Activated CD8-positive, alpha-beta T cell treated with anti-CD3 and anti-CD28 coated beads for 36 hours (primary cell): ENCODE measurements around the gene FBXO42. TPM values are rescaled to one million over a fixed set of nuclear protein-coding genes. Genes with fewer than 3 reads are reported as not detected.
"Not testable (repeated sequence)": the region's sequence is repeated elsewhere in the genome, so short reads cannot be mapped to it uniquely, and the experiment has no call there.

Experiments used
- ATAC-seq: fragments of 200-7000 bp; cut with Tn5 transposase; one replicate; pipeline ENCODE4 v1.10.0; 2021; ENCODE audit warnings: mild to moderate bottlenecking, moderate library complexity
- CTCF ChIA-PET: fragments of 350-600 bp; sonication (Branson Sonifier 250); formaldehyde crosslinking; loops from one replicate; lab custom pipeline; 2021; ENCODE audit warnings: antibody characterized with exemption; lab: Charles Lee
- POLR2A ChIA-PET: fragments of 350-600 bp; sonication (Branson Sonifier 250); formaldehyde crosslinking; loops from one replicate; lab custom pipeline; 2021; ENCODE audit warnings: antibody characterized with exemption; lab: Charles Lee
- DNase-seq: peaks from one replicate; pipeline ENCODE4 v3.0.0-alpha.2; 2020
- H3K27ac Mint-ChIP-seq: one replicate; pipeline ENCODE4 v1.8.0; 2021; ENCODE audit warnings: mild to moderate bottlenecking, mixed read lengths
- H3K27me3 Mint-ChIP-seq: one replicate; pipeline ENCODE4 v1.8.0; 2021; ENCODE audit warnings: mixed read lengths
- H3K36me3 Mint-ChIP-seq: one replicate; pipeline ENCODE4 v1.8.0; 2021; ENCODE audit warnings: low read depth, mixed read lengths
- H3K4me1 Mint-ChIP-seq: one replicate; pipeline ENCODE4 v1.8.0; 2021; ENCODE audit warnings: low read depth, mixed read lengths
- H3K4me3 Mint-ChIP-seq: one replicate; pipeline ENCODE4 v1.8.0; 2021; ENCODE audit warnings: mild to moderate bottlenecking, moderate library complexity, mixed read lengths
- H3K9me3 Mint-ChIP-seq: one replicate; pipeline ENCODE4 v1.8.0; 2021; ENCODE audit warnings: mixed read lengths
- intact Hi-C: fragments of 100-400 bp; cut with micrococcal nuclease; formaldehyde crosslinking; loops from one replicate; pipeline ENCODE4 v1.10.0; 2022
- total RNA-seq, 2 experiments: library from RNA; stranded (reverse); gene quantifications; one replicate each; pipeline ENCODE4 v1.2.3, GENCODE V29; 2021
- TF ChIP-seq, protein P1 (sequence below): fragments of 200-600 bp; IDR thresholded peaks from one replicate; pipeline ENCODE4 v1.8.0; 2022; ENCODE audit warnings: antibody characterized with exemption, mild to moderate bottlenecking

Gene FBXO42
- total RNA-seq, 2 experiments from 2014 or later = 19.8 to 21.3 TPM

- H3K27me3 Mint-ChIP-seq = no peaks in the 10 kb centered on the region
- H3K4me3 Mint-ChIP-seq = no peak overlapping the region
- CTCF ChIA-PET = interaction anchor here (1.0 to 2.2 kb wide), 7 partner anchors 9 to 170 kb away, joined by 3 to 14 read pairs (median 4); partner anchors contain the start of gene CPLANE2
- intact Hi-C loops = loop anchor here (10.0 kb wide), 1 partner anchor 116 kb away; the partner anchor contains the start of gene SZRD1
- POLR2A ChIA-PET = interaction anchor here (0.9 to 1.4 kb wide), 3 partner anchors 20 to 59 kb away, joined by 3 to 4 read pairs (median 3); no protein-coding TSS in a partner anchor
- peak; percentile 37 for ATAC-seq
- DNase-seq = no peak
- peak overlapping the region; percentile 62 for H3K27ac Mint-ChIP-seq
- TF ChIP-seq, protein P1, sequence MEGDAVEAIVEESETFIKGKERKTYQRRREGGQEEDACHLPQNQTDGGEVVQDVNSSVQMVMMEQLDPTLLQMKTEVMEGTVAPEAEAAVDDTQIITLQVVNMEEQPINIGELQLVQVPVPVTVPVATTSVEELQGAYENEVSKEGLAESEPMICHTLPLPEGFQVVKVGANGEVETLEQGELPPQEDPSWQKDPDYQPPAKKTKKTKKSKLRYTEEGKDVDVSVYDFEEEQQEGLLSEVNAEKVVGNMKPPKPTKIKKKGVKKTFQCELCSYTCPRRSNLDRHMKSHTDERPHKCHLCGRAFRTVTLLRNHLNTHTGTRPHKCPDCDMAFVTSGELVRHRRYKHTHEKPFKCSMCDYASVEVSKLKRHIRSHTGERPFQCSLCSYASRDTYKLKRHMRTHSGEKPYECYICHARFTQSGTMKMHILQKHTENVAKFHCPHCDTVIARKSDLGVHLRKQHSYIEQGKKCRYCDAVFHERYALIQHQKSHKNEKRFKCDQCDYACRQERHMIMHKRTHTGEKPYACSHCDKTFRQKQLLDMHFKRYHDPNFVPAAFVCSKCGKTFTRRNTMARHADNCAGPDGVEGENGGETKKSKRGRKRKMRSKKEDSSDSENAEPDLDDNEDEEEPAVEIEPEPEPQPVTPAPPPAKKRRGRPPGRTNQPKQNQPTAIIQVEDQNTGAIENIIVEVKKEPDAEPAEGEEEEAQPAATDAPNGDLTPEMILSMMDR = no peak
- H3K36me3 Mint-ChIP-seq = peaks cover 14% of the 10 kb centered on the region
- H3K9me3 Mint-ChIP-seq = no peaks in the 10 kb centered on the region
- H3K4me1 Mint-ChIP-seq = peaks cover 18% of the 10 kb centered on the region
These were observed 103.4 kb downstream of the FBXO42 start for GRCh38 chr1:16248603-16249516.

- Mint-ChIP-seq H3K36me3 (peaks cover 14% of the 10 kb centered on the region), H3K27me3 (no peaks in the 10 kb centered on the region), H3K9me3 (no peaks in the 10 kb centered on the region), H3K4me3 (no peak overlapping the region), H3K27ac (no peak overlapping the region), H3K4me1 (peaks cover 17% of the 10 kb centered on the region)
- ATAC-seq (no peak), DNase-seq (no peak)
- POLR2A ChIA-PET = interaction anchor here (0.9 to 1.4 kb wide), 3 partner anchors 19 to 43 kb away, joined by 3 to 4 read pairs (median 3); no protein-coding TSS in a partner anchor
- CTCF ChIA-PET = interaction anchor here (0.9 to 2.2 kb wide), 5 partner anchors 10 to 456 kb away, joined by 3 to 14 read pairs (median 5); partner anchors contain the start of gene CPLANE2
- TF ChIP-seq, protein P1 = no peak
- intact Hi-C loops = loop anchor here (10.0 kb wide), 1 partner anchor 117 kb away; the partner anchor contains the start of gene SZRD1
These were observed 104.3 kb downstream of the FBXO42 start for GRCh38 chr1:16248007-16248436.

DNA sequence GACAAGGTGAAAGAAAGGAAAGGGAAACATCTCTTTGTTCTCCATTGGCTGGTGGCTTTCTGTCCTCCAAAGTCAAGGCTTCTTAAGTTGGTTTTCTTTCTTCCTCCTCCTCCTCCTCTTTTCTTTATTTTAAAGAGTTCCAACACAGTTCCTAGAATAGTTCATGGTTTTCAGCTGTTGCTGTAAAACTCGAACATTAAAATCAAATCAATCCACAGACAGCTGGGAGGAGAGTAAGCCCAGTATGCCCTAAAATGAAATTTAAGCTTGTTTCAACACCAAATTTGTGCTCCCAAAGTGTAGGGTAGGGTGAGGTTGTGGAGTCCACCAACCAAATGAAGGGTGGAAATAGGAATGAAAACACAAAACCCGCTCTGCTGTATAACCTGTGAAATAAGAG, 104.8 kb downstream of the FBXO42 start:
- Mint-ChIP-seq H3K36me3 (peaks cover 11% of the 10 kb centered on the region), H3K27me3 (no peaks in the 10 kb centered on the region), H3K9me3 (no peaks in the 10 kb centered on the region), H3K4me3 (no peak overlapping the region), H3K27ac (peak overlapping the region; percentile 56), H3K4me1 (peaks cover 17% of the 10 kb centered on the region)
- intact Hi-C loops = loop anchor here (10.0 kb wide), 1 partner anchor 117 kb away; the partner anchor contains the start of gene SZRD1
- TF ChIP-seq, protein P1 = no peak
- ATAC-seq (no peak), DNase-seq (no peak)
- ChIA-PET POLR2A (interaction anchor here (0.9 to 1.4 kb wide), 3 partner anchors 19 to 43 kb away, joined by 3 to 4 read pairs (median 3); no protein-coding TSS in a partner anchor), CTCF (interaction anchor here (0.9 to 2.2 kb wide), 5 partner anchors 10 to 455 kb away, joined by 3 to 14 read pairs (median 5); partner anchors contain the start of gene CPLANE2)

DNA sequence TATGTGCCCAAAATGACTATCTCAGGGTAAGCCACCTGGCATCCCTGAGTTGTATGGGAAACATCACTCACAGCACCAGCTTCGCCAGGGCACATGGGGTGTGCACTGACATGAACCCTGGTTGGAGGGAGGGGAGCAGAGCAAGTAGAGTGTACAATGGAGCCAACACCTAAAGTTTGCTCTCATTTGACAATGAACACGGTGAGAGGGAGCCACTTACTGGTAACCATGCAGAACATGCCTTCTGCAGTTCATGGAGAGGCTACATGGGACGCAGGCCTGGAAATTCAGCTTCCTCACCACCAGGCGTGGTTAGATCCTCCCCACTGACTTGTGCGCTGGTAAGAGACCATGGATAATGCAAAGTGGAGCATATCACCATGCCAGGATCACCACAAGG, 105.3 kb downstream of the FBXO42 start:
- H3K4me1 Mint-ChIP-seq = peaks cover 17% of the 10 kb centered on the region
- no peak for ATAC-seq
- no peak for DNase-seq
- TF ChIP-seq, protein P1 = no peak
- H3K4me3 Mint-ChIP-seq = no peak overlapping the region
- POLR2A ChIA-PET = interaction anchor here (1.0 to 1.4 kb wide), 2 partner anchors 22 to 42 kb away, joined by 3 to 4 read pairs; no protein-coding TSS in a partner anchor
- intact Hi-C loops = loop anchor here (10.0 kb wide), 1 partner anchor 118 kb away; the partner anchor contains the start of gene SZRD1
- H3K36me3 Mint-ChIP-seq = peaks cover 7% of the 10 kb centered on the region
- peak overlapping the region; percentile 10 for H3K27ac Mint-ChIP-seq
- CTCF ChIA-PET = interaction anchor here (1.6 to 2.2 kb wide), 3 partner anchors 9 to 166 kb away, joined by 4 to 14 read pairs (median 5); partner anchors contain the start of gene CPLANE2
- H3K9me3 Mint-ChIP-seq = no peaks in the 10 kb centered on the region
- H3K27me3 Mint-ChIP-seq = no peaks in the 10 kb centered on the region

GRCh38 chr1:16246239-16246638, 106.0 kb downstream of the FBXO42 start:
- not testable (repeated sequence) for H3K36me3 Mint-ChIP-seq, ATAC-seq, H3K4me3 Mint-ChIP-seq, DNase-seq, H3K9me3 Mint-ChIP-seq, H3K27me3 Mint-ChIP-seq, H3K27ac Mint-ChIP-seq
- intact Hi-C loops = loop anchor here (10.0 kb wide), 1 partner anchor 119 kb away; the partner anchor contains the start of gene SZRD1
- ChIA-PET POLR2A (interaction anchor here (0.6 kb wide), 1 partner anchor 31 kb away, joined by 3 read pairs; no protein-coding TSS in a partner anchor), CTCF (interaction anchor here (0.7 to 3.2 kb wide), 4 partner anchors 11 to 168 kb away, joined by 3 to 20 read pairs (median 12); no protein-coding TSS in a partner anchor)
- peaks cover 17% of the 10 kb centered on the region for H3K4me1 Mint-ChIP-seq
